HG03108 (cell line): ENCODE measurements around the gene MYL2.
"Not testable (repeated sequence)": the region's sequence is repeated elsewhere in the genome, so short reads cannot be mapped to it uniquely, and the experiment has no call there.

ENCODE experiments used
- ATAC-seq: cut with Tn5 transposase; IDR thresholded peaks from one replicate; pipeline ENCODE4 v1.9.1; 2021; ENCODE audit warnings: moderate library complexity; ENCODE audit not compliant: unreplicated experiment

The MYL2 gene

GRCh38 chr12:110920324-110920910 is at the start of gene MYL2:
TSS of gene MYL2 (minus strand) at chr12:110920579. CDS start at chr12:110920529, 50 bp downstream.
- ATAC-seq = no peak

GRCh38 chr12:110966081-110966760 is 45.8 kb upstream of the MYL2 start:
- no peak for ATAC-seq

GRCh38 chr12:110965574-110965973 is 45.2 kb upstream of the MYL2 start:
- ATAC-seq = no peak

GRCh38 chr12:110960795-110961194 is 40.4 kb upstream of the MYL2 start:
- no peak for ATAC-seq

GRCh38 chr12:110957652-110958051 is 37.3 kb upstream of the MYL2 start:
- no peak for ATAC-seq

- ATAC-seq = no peak
Measured at GRCh38 chr12:110957159-110957558, 36.8 kb upstream of the MYL2 start.

GRCh38 chr12:110950867-110951266 is 30.5 kb upstream of the MYL2 start:
- not testable (repeated sequence) for ATAC-seq

- not testable (repeated sequence) for ATAC-seq
Measured at GRCh38 chr12:110950466-110950865, 30.1 kb upstream of the MYL2 start.

GRCh38 chr12:110948041-110948440 is 27.7 kb upstream of the MYL2 start:
- ATAC-seq = no peak

- ATAC-seq = no peak
Measured at GRCh38 chr12:110943373-110943772, 23.0 kb upstream of the MYL2 start.

- ATAC-seq = no peak
Measured at GRCh38 chr12:110941391-110941790, 21.0 kb upstream of the MYL2 start.

GRCh38 chr12:110940933-110941332 is 20.6 kb upstream of the MYL2 start:
- no peak for ATAC-seq

GRCh38 chr12:110940296-110940695 is 19.9 kb upstream of the MYL2 start:
- no peak for ATAC-seq

GRCh38 chr12:110937104-110937641 is 16.8 kb upstream of the MYL2 start:
- no peak for ATAC-seq

GRCh38 chr12:110936367-110937103 is 16.2 kb upstream of the MYL2 start:
- ATAC-seq = no peak

- no peak for ATAC-seq
Measured at GRCh38 chr12:110935588-110935987, 15.2 kb upstream of the MYL2 start.

- ATAC-seq = no peak
Measured at GRCh38 chr12:110934093-110934852, 13.9 kb upstream of the MYL2 start.

- no peak for ATAC-seq
Measured at GRCh38 chr12:110933326-110933974, 13.1 kb upstream of the MYL2 start.

- no peak for ATAC-seq
Measured at GRCh38 chr12:110932046-110932445, 11.7 kb upstream of the MYL2 start.

GRCh38 chr12:110931315-110931728 is 10.9 kb upstream of the MYL2 start:
- ATAC-seq = no peak
